ENCODE data around the gene BABAM2.

BABAM2 gene

GRCh38 chr2:28336982-28337627, 446.6 kb downstream of the BABAM2 start:
- in situ Hi-C loops (cut with HindIII; ENCODE audit: low sequenced_read_pairs), result no loop called here

GRCh38 chr2:28338046-28338817, 447.7 kb downstream of the BABAM2 start:
- in situ Hi-C loops (cut with HindIII; ENCODE audit: low sequenced_read_pairs), result no loop called here

GRCh38 chr2:28338831-28339321, 448.3 kb downstream of the BABAM2 start:
- in situ Hi-C loops (cut with HindIII; ENCODE audit: low sequenced_read_pairs), result no loop called here

- in situ Hi-C loops (cut with HindIII; ENCODE audit: low sequenced_read_pairs), result no loop called here
These were observed 449.1 kb downstream of the BABAM2 start for GRCh38 chr2:28339516-28340175.

GRCh38 chr2:28340312-28341202, 450.0 kb downstream of the BABAM2 start:
- in situ Hi-C loops (cut with HindIII; ENCODE audit: low sequenced_read_pairs), result no loop called here

- in situ Hi-C loops (cut with HindIII; ENCODE audit: low sequenced_read_pairs), result no loop called here
These were observed 450.8 kb downstream of the BABAM2 start for GRCh38 chr2:28341208-28341891.

GRCh38 chr2:28342081-28342967, 451.8 kb downstream of the BABAM2 start:
- in situ Hi-C loops (cut with HindIII; ENCODE audit: low sequenced_read_pairs), result no loop called here

GRCh38 chr2:28343184-28343942, 452.8 kb downstream of the BABAM2 start:
- in situ Hi-C loops (cut with HindIII; ENCODE audit: low sequenced_read_pairs), result no loop called here

- in situ Hi-C loops (cut with HindIII; ENCODE audit: low sequenced_read_pairs), result no loop called here
These were observed 453.6 kb downstream of the BABAM2 start for GRCh38 chr2:28343971-28344715.

- in situ Hi-C loops (cut with HindIII; ENCODE audit: low sequenced_read_pairs), result no loop called here
These were observed 454.3 kb downstream of the BABAM2 start for GRCh38 chr2:28344756-28345373.

GRCh38 chr2:28345619-28346018, 455.1 kb downstream of the BABAM2 start:
- in situ Hi-C loops (cut with HindIII; ENCODE audit: low sequenced_read_pairs), result no loop called here

GRCh38 chr2:28346587-28346986, 456.1 kb downstream of the BABAM2 start:
- in situ Hi-C loops (cut with HindIII; ENCODE audit: low sequenced_read_pairs), result no loop called here

- in situ Hi-C loops (cut with HindIII; ENCODE audit: low sequenced_read_pairs), result no loop called here
These were observed 456.7 kb downstream of the BABAM2 start for GRCh38 chr2:28347193-28347592.

GRCh38 chr2:28347596-28347995, 457.1 kb downstream of the BABAM2 start:
- in situ Hi-C loops (cut with HindIII; ENCODE audit: low sequenced_read_pairs), result no loop called here

GRCh38 chr2:28348149-28348567, 457.6 kb downstream of the BABAM2 start:
- in situ Hi-C loops (cut with HindIII; ENCODE audit: low sequenced_read_pairs), result no loop called here

GRCh38 chr2:28348921-28349320, 458.4 kb downstream of the BABAM2 start:
- in situ Hi-C loops (cut with HindIII; ENCODE audit: low sequenced_read_pairs), result no loop called here

GRCh38 chr2:28349546-28350165, 459.1 kb downstream of the BABAM2 start:
- in situ Hi-C loops (cut with HindIII; ENCODE audit: low sequenced_read_pairs), result no loop called here
